HAP-1 (cell line): Measurements from ENCODE around the gene C2orf42.
A peak's percentile ranks its signal among the peaks of the same experiment; 100 is the strongest.
"Not testable (repeated sequence)": the region's sequence is repeated elsewhere in the genome, so short reads cannot be mapped to it uniquely, and the experiment has no call there.

ENCODE experiments used
- DNase-seq, 2 experiments: peaks; one replicate each; pipeline ENCODE4 v3.0.0-alpha.2; 2016 to 2020; ENCODE audit warnings: low spot score in 2 of 2
- H3K27me3 ChIP-seq: fragments of 250-450 bp; sonication (Bioruptor Pico); 2 replicates; pipeline ENCODE4 v1.5.1; 2020; ENCODE audit warnings: low read depth, mild to moderate bottlenecking, moderate library complexity
- H3K36me3 ChIP-seq: fragments of 250-450 bp; sonication (Bioruptor Pico); replicated peaks from 2 replicates; pipeline ENCODE4 v1.5.1; 2020; ENCODE audit warnings: mild to moderate bottlenecking
- H3K4me1 ChIP-seq: fragments of 250-450 bp; sonication (Bioruptor Pico); 2 replicates; pipeline ENCODE4 v1.5.1; 2020; ENCODE audit warnings: mild to moderate bottlenecking
- H3K4me3 ChIP-seq: fragments of 250-450 bp; sonication (Bioruptor Pico); 2 replicates; pipeline ENCODE4 v1.5.1; 2020; ENCODE audit warnings: mild to moderate bottlenecking, moderate library complexity
- H3K9me3 ChIP-seq: fragments of 250-450 bp; sonication (Bioruptor Pico); 2 replicates; pipeline ENCODE4 v1.5.1; 2020; ENCODE audit warnings: mild to moderate bottlenecking, moderate library complexity
- in situ Hi-C: fragments of 300-500 bp; cut with MboI; formaldehyde crosslinking; loops from 3 replicates; pipeline ENCODE4 v1.14.3; 2020; ENCODE audit warnings: low sequenced_read_pairs, inconsistent platforms, mixed read lengths

Gene C2orf42

GRCh38 chr2:70133491-70134322 is 57.1 kb downstream of the C2orf42 start:
- Histone ChIP-seq H3K4me3 (no peak overlapping the region), H3K27me3 (no peaks in the 10 kb centered on the region), H3K36me3 (no peaks in the 10 kb centered on the region), H3K9me3 (no peaks in the 10 kb centered on the region), H3K4me1 (peaks cover 23% of the 10 kb centered on the region)
- in situ Hi-C loops: no loop called here
- DNase-seq: no peak

- peaks cover 23% of the 10 kb centered on the region for H3K4me1 ChIP-seq
- no peak for DNase-seq
- in situ Hi-C loops: no loop called here
- H3K27me3 ChIP-seq: no peaks in the 10 kb centered on the region
- H3K4me3 ChIP-seq: no peak overlapping the region
- H3K36me3 ChIP-seq: no peaks in the 10 kb centered on the region
- H3K9me3 ChIP-seq: no peaks in the 10 kb centered on the region
Measured at GRCh38 chr2:70133127-70133452, 57.7 kb downstream of the C2orf42 start.

- Histone ChIP-seq H3K27me3 (no peaks in the 10 kb centered on the region), H3K36me3 (no peaks in the 10 kb centered on the region), H3K9me3 (no peaks in the 10 kb centered on the region), H3K4me1 (peaks cover 23% of the 10 kb centered on the region), H3K4me3 (peak overlapping the region; percentile 8)
- DNase-seq: peak; percentile 65 to 80
- in situ Hi-C loops: no loop called here
Measured at GRCh38 chr2:70132244-70133126, 58.3 kb downstream of the C2orf42 start.

- in situ Hi-C loops, H3K9me3 ChIP-seq, DNase-seq, H3K4me3 ChIP-seq, H3K36me3 ChIP-seq, H3K27me3 ChIP-seq: not testable (repeated sequence)
- H3K4me1 ChIP-seq: peaks cover 23% of the 10 kb centered on the region
Measured at GRCh38 chr2:70131344-70132143, 59.3 kb downstream of the C2orf42 start.

- H3K4me3 ChIP-seq: no peak overlapping the region
- no peaks in the 10 kb centered on the region for H3K9me3 ChIP-seq
- H3K27me3 ChIP-seq: no peaks in the 10 kb centered on the region
- no peaks in the 10 kb centered on the region for H3K36me3 ChIP-seq
- peaks cover 32% of the 10 kb centered on the region for H3K4me1 ChIP-seq
- in situ Hi-C loops: no loop called here
- DNase-seq: no peak
Measured at GRCh38 chr2:70128005-70128404, 62.8 kb downstream of the C2orf42 start.

- Histone ChIP-seq H3K27me3 (no peaks in the 10 kb centered on the region), H3K9me3 (no peaks in the 10 kb centered on the region), H3K4me3 (no peak overlapping the region), H3K4me1 (peaks cover 20% of the 10 kb centered on the region), H3K36me3 (no peaks in the 10 kb centered on the region)
- no peak for DNase-seq
- in situ Hi-C loops: no loop called here
Measured at GRCh38 chr2:70126413-70126812, 64.4 kb downstream of the C2orf42 start.

GRCh38 chr2:70125498-70125898 is 65.3 kb downstream of the C2orf42 start:
- DNase-seq: no peak
- H3K9me3 ChIP-seq: no peaks in the 10 kb centered on the region
- H3K4me1 ChIP-seq: peaks cover 20% of the 10 kb centered on the region
- in situ Hi-C loops: no loop called here
- H3K36me3 ChIP-seq: no peaks in the 10 kb centered on the region
- peak overlapping the region; percentile 42 for H3K4me3 ChIP-seq
- H3K27me3 ChIP-seq: no peaks in the 10 kb centered on the region

- in situ Hi-C loops: loop anchor here (5.0 kb wide), 1 partner anchor 38 kb away; the partner anchor contains the start of gene PCBP1
- peaks cover 20% of the 10 kb centered on the region for H3K4me1 ChIP-seq
- peak; percentile 66 to 90 for DNase-seq
Measured at GRCh38 chr2:70124983-70125480, 65.8 kb downstream of the C2orf42 start.

GRCh38 chr2:70123829-70124116 is 67.0 kb downstream of the C2orf42 start:
- in situ Hi-C loops: loop anchor here (5.0 kb wide), 1 partner anchor 36 kb away; the partner anchor contains the start of gene PCBP1
- no peaks in the 10 kb centered on the region for H3K27me3 ChIP-seq
- DNase-seq: no peak
- no peaks in the 10 kb centered on the region for H3K36me3 ChIP-seq
- peak overlapping the region; percentile 42 for H3K4me3 ChIP-seq
- peaks cover 25% of the 10 kb centered on the region for H3K4me1 ChIP-seq
- H3K9me3 ChIP-seq: no peaks in the 10 kb centered on the region

More at GRCh38 chr2:70124983-70125480, 65.8 kb downstream of the C2orf42 start:
- no peaks in the 10 kb centered on the region for H3K27me3 ChIP-seq
- peak overlapping the region; percentile 42 for H3K4me3 ChIP-seq
- H3K36me3 ChIP-seq: no peaks in the 10 kb centered on the region
- H3K9me3 ChIP-seq: no peaks in the 10 kb centered on the region

- no peaks in the 10 kb centered on the region for H3K36me3 ChIP-seq
- H3K4me3 ChIP-seq: peak overlapping the region; percentile 42; the same call in 1 of the 2 replicates
- no peaks in the 10 kb centered on the region for H3K9me3 ChIP-seq
- DNase-seq: peak; percentile 85
- in situ Hi-C loops: loop anchor here (5.0 kb wide), 1 partner anchor 36 kb away; the partner anchor contains the start of gene PCBP1
- H3K4me1 ChIP-seq: peaks cover 30% of the 10 kb centered on the region
- no peaks in the 10 kb centered on the region for H3K27me3 ChIP-seq
Measured at GRCh38 chr2:70123051-70123828, 67.6 kb downstream of the C2orf42 start.

- H3K36me3 ChIP-seq: no peaks in the 10 kb centered on the region
- H3K4me3 ChIP-seq: no peak overlapping the region
- in situ Hi-C loops: loop anchor here (5.0 kb wide), 1 partner anchor 35 kb away; the partner anchor contains the start of gene PCBP1
- H3K4me1 ChIP-seq: peaks cover 30% of the 10 kb centered on the region
- H3K27me3 ChIP-seq: no peaks in the 10 kb centered on the region
- no peaks in the 10 kb centered on the region for H3K9me3 ChIP-seq
- no peak for DNase-seq
Measured at GRCh38 chr2:70122470-70122869, 68.3 kb downstream of the C2orf42 start.

GRCh38 chr2:70121627-70122372 is 69.0 kb downstream of the C2orf42 start:
- Histone ChIP-seq H3K9me3 (no peaks in the 10 kb centered on the region), H3K4me3 (no peak overlapping the region), H3K27me3 (no peaks in the 10 kb centered on the region), H3K4me1 (peaks cover 30% of the 10 kb centered on the region), H3K36me3 (no peaks in the 10 kb centered on the region)
- no peak for DNase-seq
- in situ Hi-C loops: loop anchor here (5.0 kb wide), 1 partner anchor 34 kb away; the partner anchor contains the start of gene PCBP1
